C4-2B (cell line): ENCODE data around the gene EPB41L4B.

ENCODE experiments used
- ZFX ChIP-seq: fragments of 450-650 bp; IDR thresholded peaks from 2 replicates; pipeline ENCODE4 v1.6.1; 2017
- TF ChIP-seq, protein P1 (sequence below): fragments of 450-650 bp; conservative IDR thresholded peaks from 2 replicates; pipeline ENCODE4 v1.5.1; 2017; ENCODE audit warnings: mild to moderate bottlenecking

GRCh38 chr9:109232449-109233237, 88.2 kb downstream of the EPB41L4B start:
- TF ChIP-seq, protein P1, sequence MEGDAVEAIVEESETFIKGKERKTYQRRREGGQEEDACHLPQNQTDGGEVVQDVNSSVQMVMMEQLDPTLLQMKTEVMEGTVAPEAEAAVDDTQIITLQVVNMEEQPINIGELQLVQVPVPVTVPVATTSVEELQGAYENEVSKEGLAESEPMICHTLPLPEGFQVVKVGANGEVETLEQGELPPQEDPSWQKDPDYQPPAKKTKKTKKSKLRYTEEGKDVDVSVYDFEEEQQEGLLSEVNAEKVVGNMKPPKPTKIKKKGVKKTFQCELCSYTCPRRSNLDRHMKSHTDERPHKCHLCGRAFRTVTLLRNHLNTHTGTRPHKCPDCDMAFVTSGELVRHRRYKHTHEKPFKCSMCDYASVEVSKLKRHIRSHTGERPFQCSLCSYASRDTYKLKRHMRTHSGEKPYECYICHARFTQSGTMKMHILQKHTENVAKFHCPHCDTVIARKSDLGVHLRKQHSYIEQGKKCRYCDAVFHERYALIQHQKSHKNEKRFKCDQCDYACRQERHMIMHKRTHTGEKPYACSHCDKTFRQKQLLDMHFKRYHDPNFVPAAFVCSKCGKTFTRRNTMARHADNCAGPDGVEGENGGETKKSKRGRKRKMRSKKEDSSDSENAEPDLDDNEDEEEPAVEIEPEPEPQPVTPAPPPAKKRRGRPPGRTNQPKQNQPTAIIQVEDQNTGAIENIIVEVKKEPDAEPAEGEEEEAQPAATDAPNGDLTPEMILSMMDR = no peak
- no peak for TF ChIP-seq ZFX
